ENCODE results near the gene ARSG. TPM values are rescaled to one million over a fixed set of nuclear protein-coding genes. Genes with fewer than 3 reads are reported as not detected.

ARSG gene
- polyA plus RNA-seq, 4 donors: 0.81 to 1.6 (median 1.3) TPM; not detected in 1

DNA sequence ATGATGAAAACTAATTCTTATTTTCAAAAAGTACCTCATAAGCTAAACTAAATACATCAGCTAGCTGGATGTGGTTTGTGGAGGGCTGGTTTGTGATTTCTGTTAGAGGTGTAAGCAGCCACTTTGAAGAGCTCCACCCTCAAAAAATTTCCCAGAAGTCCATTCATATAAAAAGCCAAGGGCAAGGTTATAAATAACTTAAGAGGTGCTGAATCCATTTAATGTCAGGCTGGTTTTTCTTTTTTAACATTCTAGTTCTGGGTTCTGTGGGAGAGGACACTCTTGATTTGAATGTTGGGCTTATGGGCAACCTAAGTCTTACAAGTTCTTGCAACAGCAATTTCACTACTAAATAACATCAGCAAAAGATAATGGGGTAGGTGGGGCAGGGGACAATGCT is 169.4 kb downstream of the ARSG start:
- Histone ChIP-seq H3K27me3 (ENCODE audit: control insufficient read depth in 3 of 3, insufficient read depth in 3 of 3, low read length in 3 of 3) (peaks cover 0 to 12% (median 0%) of the 10 kb centered on the region in 3 donors), H3K4me1 (ENCODE audit: control insufficient read depth in 3 of 3, insufficient read depth in 2 of 3, low read depth in 1 of 3, low read length in 2 of 3) (peaks cover 0 to 17% (median 3%) of the 10 kb centered on the region in 3 donors), H3K4me3 (ENCODE audit: low read depth in 1 of 3, low read length in 3 of 3) (no peak overlapping the region), H3K36me3 (ENCODE audit: control insufficient read depth in 3 of 3, insufficient read depth in 2 of 3, low read depth in 1 of 3, low read length in 3 of 3) (no peaks in the 10 kb centered on the region), H3K9me3 (ENCODE audit: control insufficient read depth in 2 of 2, insufficient read depth in 1 of 2, low read depth in 1 of 2, low read length in 1 of 2) (no peaks in the 10 kb centered on the region), H3K27ac (ENCODE audit: low read depth in 1 of 3, low read length in 2 of 3) (no peak overlapping the region)
- DNase-seq (peak in 1 of 2 donors; percentile 40), FAIRE-seq (no peak)

DNA sequence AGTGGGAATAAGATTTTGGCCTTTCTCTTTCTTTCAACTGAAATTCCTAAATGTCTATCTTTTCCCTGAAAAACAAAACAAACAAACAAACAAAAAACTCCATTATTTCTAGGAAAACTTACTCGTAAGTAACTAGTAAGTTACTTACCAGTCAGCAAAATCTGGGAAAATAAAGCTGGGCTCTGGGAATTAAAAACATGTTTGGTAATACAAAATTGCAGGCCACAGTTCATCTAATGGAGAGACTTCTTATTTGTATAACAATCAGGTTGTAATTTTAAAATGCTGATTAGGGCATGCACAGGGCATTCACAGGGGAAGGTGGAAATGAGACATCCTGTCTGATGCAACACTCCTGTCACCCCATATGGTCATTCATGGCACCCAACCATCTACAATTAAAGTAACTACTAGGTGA is 169.8 kb downstream of the ARSG start:
- H3K27ac ChIP-seq (ENCODE audit: low read depth in 1 of 3, low read length in 2 of 3): no peak overlapping the region
- 86 to 90% (median 87%) methylated on average over 1 of the region's 1 CpG for WGBS, 3 donors
- no peaks in the 10 kb centered on the region for H3K36me3 ChIP-seq (ENCODE audit: control insufficient read depth in 3 of 3, insufficient read depth in 2 of 3, low read depth in 1 of 3, low read length in 3 of 3)
- peaks cover 0 to 11% (median 0%) of the 10 kb centered on the region in 3 donors for H3K27me3 ChIP-seq (ENCODE audit: control insufficient read depth in 3 of 3, insufficient read depth in 3 of 3, low read length in 3 of 3)
- no peaks in the 10 kb centered on the region for H3K9me3 ChIP-seq (ENCODE audit: control insufficient read depth in 2 of 2, insufficient read depth in 1 of 2, low read depth in 1 of 2, low read length in 1 of 2)
- no peak overlapping the region for H3K4me3 ChIP-seq (ENCODE audit: low read depth in 1 of 3, low read length in 3 of 3)
- no peak for DNase-seq
- no peak for FAIRE-seq
- H3K4me1 ChIP-seq (ENCODE audit: control insufficient read depth in 3 of 3, insufficient read depth in 2 of 3, low read depth in 1 of 3, low read length in 2 of 3): peaks cover 0 to 14% (median 5%) of the 10 kb centered on the region in 3 donors

DNA sequence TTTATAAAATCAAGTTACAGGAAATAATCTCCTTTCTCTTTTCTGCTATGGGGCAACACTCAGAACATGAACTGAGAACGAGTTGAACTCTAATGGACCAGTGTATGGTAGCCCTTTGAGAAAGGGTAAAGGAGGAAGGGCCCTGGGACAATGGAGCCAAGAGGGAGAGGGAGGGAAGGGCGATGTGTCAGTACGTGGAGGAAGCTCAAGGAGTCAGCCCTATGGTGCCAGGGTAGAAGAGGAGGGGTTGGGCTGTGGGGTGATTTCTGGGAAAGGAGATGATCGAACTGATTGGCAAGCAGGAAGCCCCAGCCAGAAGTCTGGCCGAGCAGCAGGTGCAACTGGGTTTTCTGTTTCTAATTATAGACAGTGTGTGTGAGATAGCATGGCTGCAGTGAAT is 170.3 kb downstream of the ARSG start:
- H3K27me3 ChIP-seq (ENCODE audit: control insufficient read depth in 3 of 3, insufficient read depth in 3 of 3, low read length in 3 of 3): peaks cover 0 to 6% (median 0%) of the 10 kb centered on the region in 3 donors
- DNase-seq: no peak
- no peak overlapping the region for H3K4me3 ChIP-seq (ENCODE audit: low read depth in 1 of 3, low read length in 3 of 3)
- FAIRE-seq: no peak
- 16 to 25% (median 22%) methylated on average over 5 of the region's 5 CpGs for WGBS, 3 donors
- no peaks in the 10 kb centered on the region for H3K9me3 ChIP-seq (ENCODE audit: control insufficient read depth in 2 of 2, insufficient read depth in 1 of 2, low read depth in 1 of 2, low read length in 1 of 2)
- H3K36me3 ChIP-seq (ENCODE audit: control insufficient read depth in 3 of 3, insufficient read depth in 2 of 3, low read depth in 1 of 3, low read length in 3 of 3): no peaks in the 10 kb centered on the region
- H3K4me1 ChIP-seq (ENCODE audit: control insufficient read depth in 3 of 3, insufficient read depth in 2 of 3, low read depth in 1 of 3, low read length in 2 of 3): peaks cover 0 to 9% (median 5%) of the 10 kb centered on the region in 3 donors
- H3K27ac ChIP-seq (ENCODE audit: low read depth in 1 of 3, low read length in 2 of 3): peak overlapping the region in 1 of 3 donors; percentile 47

DNA sequence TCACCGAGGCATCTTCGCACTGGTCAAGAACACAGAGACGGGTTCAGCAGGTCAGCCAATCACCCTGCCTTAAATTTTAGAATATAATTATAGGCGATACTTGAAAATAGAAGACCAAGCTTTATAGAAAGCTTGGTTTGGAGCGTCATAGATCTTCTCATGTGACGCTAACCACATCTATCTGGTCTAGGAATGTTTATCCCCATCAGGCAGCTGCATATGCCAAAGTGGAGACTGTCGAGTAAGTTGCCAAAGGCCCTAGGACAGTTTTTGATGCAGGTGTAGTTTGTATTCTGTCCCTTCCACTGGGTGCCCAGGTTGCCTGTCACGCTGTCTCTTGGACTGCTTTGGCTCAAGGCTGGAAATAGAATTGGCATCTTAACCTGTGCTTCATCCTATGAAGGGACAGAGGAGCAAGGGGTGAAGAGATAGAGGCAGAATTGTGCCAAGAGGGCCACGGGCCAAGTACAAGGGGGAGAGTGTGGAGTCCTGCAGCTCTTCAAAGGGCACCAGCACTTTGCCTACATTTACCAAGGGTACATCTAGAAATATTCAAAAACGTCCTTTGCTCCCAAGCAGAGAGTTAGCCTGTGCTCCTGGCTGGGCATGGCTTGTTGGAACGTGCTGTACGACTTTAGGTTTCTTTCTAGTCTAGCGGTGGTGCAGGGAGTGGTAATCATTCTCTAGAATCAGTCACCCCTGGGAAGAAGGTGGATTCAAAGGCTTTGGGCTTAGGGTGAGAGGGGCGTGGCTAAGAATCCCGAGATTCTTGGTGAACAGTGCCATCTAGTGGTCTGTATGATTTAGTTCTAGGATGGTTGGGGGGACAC is 171.3 kb downstream of the ARSG start:
- H3K27me3 ChIP-seq (ENCODE audit: control insufficient read depth in 3 of 3, insufficient read depth in 3 of 3, low read length in 3 of 3): peaks cover 0 to 4% (median 0%) of the 10 kb centered on the region in 3 donors
- 46 to 49% (median 47%) methylated on average over 15 of the region's 15 CpGs for WGBS, 3 donors
- no peak for FAIRE-seq

DNA sequence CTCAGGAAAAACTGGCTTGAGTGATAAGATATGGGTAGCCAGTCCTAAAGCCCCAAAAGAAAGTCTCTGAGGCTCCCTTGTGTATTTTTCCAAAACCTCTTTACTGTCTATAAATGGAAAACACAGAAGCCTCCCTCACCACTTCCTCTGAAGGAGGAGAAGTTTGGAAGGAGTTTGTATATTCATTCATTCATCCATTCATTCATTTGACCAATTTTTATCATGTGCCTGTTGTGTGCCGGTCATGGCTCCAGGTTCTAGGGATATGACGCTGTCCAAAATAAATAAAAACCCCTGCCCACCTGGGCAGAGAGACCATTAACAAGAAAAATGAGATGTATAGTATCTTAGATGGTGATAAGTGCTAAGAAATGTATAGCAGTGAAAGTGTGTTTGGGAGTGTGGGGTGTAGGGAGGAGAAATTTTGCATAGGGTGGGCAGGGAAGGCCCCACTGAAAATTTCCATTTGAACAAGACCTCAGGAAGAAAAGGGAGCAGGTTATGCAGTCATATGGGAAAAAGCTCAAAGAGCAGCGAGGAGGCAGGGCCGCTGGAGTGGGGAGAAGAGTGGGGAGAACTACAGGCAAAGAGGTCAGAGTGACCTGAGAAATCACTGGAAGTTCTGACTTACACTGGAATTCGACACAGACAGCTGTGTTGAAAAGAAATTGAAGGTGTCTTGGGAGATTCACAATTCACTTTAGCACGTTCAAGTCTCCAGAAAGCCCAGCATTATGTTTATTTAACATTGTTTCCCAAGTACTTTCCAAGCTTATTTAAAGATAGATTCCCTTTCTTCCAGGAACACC is 172.1 kb downstream of the ARSG start:
- Histone ChIP-seq H3K36me3 (ENCODE audit: control insufficient read depth in 3 of 3, insufficient read depth in 2 of 3, low read depth in 1 of 3, low read length in 3 of 3) (no peaks in the 10 kb centered on the region), H3K4me3 (ENCODE audit: low read depth in 1 of 3, low read length in 3 of 3) (no peak overlapping the region), H3K4me1 (ENCODE audit: control insufficient read depth in 3 of 3, insufficient read depth in 2 of 3, low read depth in 1 of 3, low read length in 2 of 3) (peaks cover 0 to 4% (median 2%) of the 10 kb centered on the region in 3 donors), H3K9me3 (ENCODE audit: control insufficient read depth in 2 of 2, insufficient read depth in 1 of 2, low read depth in 1 of 2, low read length in 1 of 2) (no peaks in the 10 kb centered on the region), H3K27me3 (ENCODE audit: control insufficient read depth in 3 of 3, insufficient read depth in 3 of 3, low read length in 3 of 3) (peaks cover 0 to 4% (median 0%) of the 10 kb centered on the region in 3 donors), H3K27ac (ENCODE audit: low read depth in 1 of 3, low read length in 2 of 3) (no peak overlapping the region)
- DNase-seq (no peak), FAIRE-seq (no peak)
- WGBS, 3 donors: 52 to 58% (median 54%) methylated on average over 6 of the region's 6 CpGs

More for the DNA sequence above, 171.3 kb downstream of the ARSG start:
- peak; percentile 83 to 86 for DNase-seq
- Histone ChIP-seq H3K36me3 (ENCODE audit: control insufficient read depth in 3 of 3, insufficient read depth in 2 of 3, low read depth in 1 of 3, low read length in 3 of 3) (no peaks in the 10 kb centered on the region), H3K4me3 (ENCODE audit: low read depth in 1 of 3, low read length in 3 of 3) (no peak overlapping the region), H3K27ac (ENCODE audit: low read depth in 1 of 3, low read length in 2 of 3) (peak overlapping the region in 1 of 3 donors; percentile 30), H3K4me1 (ENCODE audit: control insufficient read depth in 3 of 3, insufficient read depth in 2 of 3, low read depth in 1 of 3, low read length in 2 of 3) (peaks cover 0 to 6% (median 5%) of the 10 kb centered on the region in 3 donors), H3K9me3 (ENCODE audit: control insufficient read depth in 2 of 2, insufficient read depth in 1 of 2, low read depth in 1 of 2, low read length in 1 of 2) (no peaks in the 10 kb centered on the region)

DNA sequence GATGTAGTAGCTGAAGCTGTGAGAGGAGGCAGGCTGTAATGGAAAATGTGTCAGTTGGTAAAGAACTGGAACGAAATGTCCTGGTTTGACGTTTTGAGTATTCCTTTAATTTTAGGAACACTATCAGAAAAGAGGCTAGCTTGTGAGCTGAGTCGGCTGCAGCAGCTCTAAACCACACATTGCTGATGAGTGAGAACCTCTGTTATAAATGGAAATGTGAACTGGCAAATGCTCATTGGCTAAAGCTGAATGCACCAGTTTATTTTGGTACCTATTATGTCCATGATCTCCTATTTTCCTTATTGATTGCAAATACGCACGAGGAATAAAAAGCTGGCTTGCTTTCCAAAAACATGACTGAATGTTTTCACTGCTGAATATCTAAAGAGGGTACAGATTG is 177.0 kb downstream of the ARSG start:
- Histone ChIP-seq H3K4me1 (ENCODE audit: control insufficient read depth in 3 of 3, insufficient read depth in 2 of 3, low read depth in 1 of 3, low read length in 2 of 3) (peaks cover 0 to 2% (median 0%) of the 10 kb centered on the region in 3 donors), H3K4me3 (ENCODE audit: low read depth in 1 of 3, low read length in 3 of 3) (no peak overlapping the region), H3K27me3 (ENCODE audit: control insufficient read depth in 3 of 3, insufficient read depth in 3 of 3, low read length in 3 of 3) (no peaks in the 10 kb centered on the region), H3K27ac (ENCODE audit: low read depth in 1 of 3, low read length in 2 of 3) (no peak overlapping the region), H3K9me3 (ENCODE audit: control insufficient read depth in 2 of 2, insufficient read depth in 1 of 2, low read depth in 1 of 2, low read length in 1 of 2) (peaks cover 0 to 3% of the 10 kb centered on the region in 2 donors), H3K36me3 (ENCODE audit: control insufficient read depth in 3 of 3, insufficient read depth in 2 of 3, low read depth in 1 of 3, low read length in 3 of 3) (no peaks in the 10 kb centered on the region)
- WGBS, 3 donors: 59 to 69% (median 63%) methylated on average over 5 of the region's 5 CpGs
- DNase-seq (no peak), FAIRE-seq (no peak)

DNA sequence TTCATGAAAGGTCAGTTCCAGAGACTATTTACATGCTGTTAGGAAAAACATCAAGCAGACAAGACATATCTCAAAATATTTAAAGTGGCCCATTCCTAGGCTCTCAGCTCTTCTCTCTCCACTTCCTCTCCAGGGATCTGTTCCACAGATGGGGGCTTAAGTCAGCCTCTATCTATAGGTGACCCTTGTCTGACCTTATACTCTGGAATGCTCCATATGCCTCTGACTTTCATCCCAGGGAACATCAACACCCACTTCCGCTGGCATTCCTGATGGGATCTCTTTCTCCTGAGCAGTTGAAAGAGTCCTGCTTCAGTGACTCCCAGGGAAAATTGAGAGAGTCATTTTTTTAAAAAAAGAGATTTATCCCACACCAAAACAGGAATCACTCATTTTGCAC is 177.5 kb downstream of the ARSG start:
- FAIRE-seq: no peak
- Histone ChIP-seq H3K27ac (ENCODE audit: low read depth in 1 of 3, low read length in 2 of 3) (no peak overlapping the region), H3K4me1 (ENCODE audit: control insufficient read depth in 3 of 3, insufficient read depth in 2 of 3, low read depth in 1 of 3, low read length in 2 of 3) (peaks cover 0 to 2% (median 0%) of the 10 kb centered on the region in 3 donors), H3K9me3 (ENCODE audit: control insufficient read depth in 2 of 2, insufficient read depth in 1 of 2, low read depth in 1 of 2, low read length in 1 of 2) (peaks cover 0 to 3% of the 10 kb centered on the region in 2 donors), H3K4me3 (ENCODE audit: low read depth in 1 of 3, low read length in 3 of 3) (no peak overlapping the region), H3K27me3 (ENCODE audit: control insufficient read depth in 3 of 3, insufficient read depth in 3 of 3, low read length in 3 of 3) (no peaks in the 10 kb centered on the region), H3K36me3 (ENCODE audit: control insufficient read depth in 3 of 3, insufficient read depth in 2 of 3, low read depth in 1 of 3, low read length in 3 of 3) (no peaks in the 10 kb centered on the region)
- no peak for DNase-seq
- WGBS, 3 donors: 80 to 97% (median 88%) methylated on average over 1 of the region's 1 CpG

Data from small intestine (tissue), 7 donors.